Mesendoderm (in vitro differentiated cells): ENCODE measurements around the gene MAPK8IP2.
"Not testable (repeated sequence)": the region's sequence is repeated elsewhere in the genome, so short reads cannot be mapped to it uniquely, and the experiment has no call there.

ENCODE experiments used
- DNase-seq: peaks from one replicate; pipeline ENCODE4 v3.0.0; 2013
- H2AK5ac ChIP-seq: 2 replicates; pipeline ENCODE4 v1.6.1; 2013; ENCODE audit warnings: low read length, inconsistent platforms
- H2BK120ac ChIP-seq: 2 replicates; pipeline ENCODE4 v1.6.1; 2013; ENCODE audit warnings: low read depth, mild to moderate bottlenecking, low read length, moderate library complexity, mixed read lengths
- H2BK15ac ChIP-seq: replicated peaks from 2 replicates; pipeline ENCODE4 v1.6.1; 2013; ENCODE audit warnings: low read depth, mild to moderate bottlenecking, moderate library complexity
- H2BK5ac ChIP-seq: 2 replicates; pipeline ENCODE4 v1.6.1; 2013; ENCODE audit warnings: low read length, inconsistent platforms
- H3K18ac ChIP-seq: 2 replicates; pipeline ENCODE4 v1.6.1; 2013; ENCODE audit warnings: mild to moderate bottlenecking, low read length, mixed read lengths
- H3K23ac ChIP-seq: one replicate; pipeline ENCODE4 v1.6.1; 2013; ENCODE audit warnings: low read length
- H3K27ac ChIP-seq: 2 replicates; pipeline ENCODE4 v1.5.1; 2013; ENCODE audit warnings: low read depth, mild to moderate bottlenecking, inconsistent platforms, low read length, moderate library complexity
- H3K27me3 ChIP-seq: 2 replicates; pipeline ENCODE4 v1.6.1; 2013; ENCODE audit warnings: low read length, control low read depth, mild to moderate bottlenecking, inconsistent platforms; ENCODE audit not compliant: insufficient read depth, poor library complexity
- H3K36me3 ChIP-seq: 2 replicates; pipeline ENCODE4 v1.6.1; 2013; ENCODE audit warnings: low read length, inconsistent platforms; ENCODE audit not compliant: control insufficient read depth, insufficient read depth
- H3K4ac ChIP-seq: one replicate; pipeline ENCODE4 v1.6.1; 2013; ENCODE audit warnings: low read depth, mild to moderate bottlenecking, low read length, moderate library complexity
- H3K4me1 ChIP-seq: 2 replicates; pipeline ENCODE4 v1.6.1; 2013; ENCODE audit warnings: low read depth, low read length, inconsistent platforms; ENCODE audit not compliant: control insufficient read depth
- H3K4me2 ChIP-seq: 2 replicates; pipeline ENCODE4 v1.6.1; 2013; ENCODE audit warnings: low read length
- H3K4me3 ChIP-seq: 2 replicates; pipeline ENCODE4 v1.5.1; 2013; ENCODE audit warnings: mild to moderate bottlenecking, low read length
- H3K56ac ChIP-seq: one replicate; pipeline ENCODE4 v1.6.1; 2013; ENCODE audit warnings: low read length
- H3K79me1 ChIP-seq: 2 replicates; pipeline ENCODE4 v1.6.1; 2013; ENCODE audit warnings: low read length, inconsistent platforms
- H3K79me2 ChIP-seq: 2 replicates; pipeline ENCODE4 v1.6.1; 2013; ENCODE audit warnings: mild to moderate bottlenecking, low read length; ENCODE audit not compliant: control insufficient read depth, insufficient read depth
- H3K9ac ChIP-seq: 2 replicates; pipeline ENCODE4 v1.6.1; 2013; ENCODE audit warnings: low read length, inconsistent platforms
- H4K5ac ChIP-seq: one replicate; pipeline ENCODE4 v1.6.1; 2013; ENCODE audit warnings: low read length
- H4K8ac ChIP-seq: one replicate; pipeline ENCODE4 v1.6.1; 2013; ENCODE audit warnings: low read depth, mild to moderate bottlenecking, control low read depth, low read length, moderate library complexity
- WGBS: extraction: QIAGEN DNeasy Blood & Tissue Kit; methylation state at CpG from one replicate; pipeline ENCODE4 v1.1.7; 2013; ENCODE audit warnings: low lambda C conversion rate, missing lambda C conversion rate; ENCODE audit not compliant: insufficient coverage; ENCODE audit errors: extremely low coverage; 5-methylcytosine and 5-hydroxymethylcytosine counted together

Gene MAPK8IP2

DNA sequence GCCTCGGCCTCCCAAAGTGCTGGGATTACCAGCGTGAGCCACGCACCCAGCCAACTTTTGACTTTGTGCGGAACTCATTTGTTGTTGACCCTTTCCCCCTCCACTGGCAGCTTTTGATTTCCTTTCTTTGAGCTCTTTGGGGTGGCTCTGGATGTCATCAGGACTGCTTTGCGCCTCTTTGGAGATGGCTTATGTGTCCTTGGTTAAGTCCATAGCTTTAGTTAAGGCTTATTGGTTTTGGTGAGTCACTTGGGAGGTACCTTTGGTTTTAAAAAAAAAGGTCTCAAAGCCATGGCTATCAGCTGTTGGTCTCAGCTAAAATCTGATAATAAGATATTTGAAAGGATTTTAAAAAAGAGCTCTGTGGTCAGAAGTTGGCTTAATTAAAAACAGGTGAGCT, 32.5 kb downstream of the MAPK8IP2 start:
- Histone ChIP-seq H4K5ac (no peak overlapping the region), H3K23ac (no peak overlapping the region), H3K4me2 (no peak overlapping the region), H3K4me1 (no peaks in the 10 kb centered on the region), H2AK5ac (no peak overlapping the region), H2BK15ac (no peak overlapping the region), H3K9ac (no peak overlapping the region), H3K4ac (no peak overlapping the region), H3K27ac (no peak overlapping the region), H2BK120ac (no peak overlapping the region), H3K56ac (no peak overlapping the region), H3K36me3 (no peaks in the 10 kb centered on the region), H3K4me3 (no peak overlapping the region), H3K27me3 (no peaks in the 10 kb centered on the region), H3K79me1 (peaks cover 1% of the 10 kb centered on the region), H3K79me2 (no peaks in the 10 kb centered on the region), H3K18ac (no peak overlapping the region), H4K8ac (no peak overlapping the region), H2BK5ac (no peak overlapping the region)
- DNase-seq: no peak
- WGBS: no CpG with 5 or more reads among the region's 5 CpGs

DNA sequence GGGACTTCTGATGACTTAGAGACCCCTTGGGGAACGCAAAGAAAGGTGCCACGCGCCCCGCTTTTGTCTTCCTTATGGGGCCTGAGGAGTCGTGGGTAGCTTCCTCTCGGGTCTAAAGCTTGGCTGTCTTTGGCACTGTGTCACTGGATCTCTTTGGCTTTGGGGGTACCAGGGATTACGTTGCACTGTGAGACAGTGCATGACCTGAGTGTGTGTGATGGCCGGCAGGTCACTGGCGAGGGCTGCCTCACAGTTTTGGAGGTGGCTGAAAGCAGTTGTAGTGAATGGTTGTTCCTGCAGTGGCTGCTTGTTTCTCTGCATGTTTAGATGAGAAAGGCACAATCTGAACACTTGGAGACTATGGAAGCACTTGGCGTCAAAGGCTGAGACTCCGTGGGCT, 33.2 kb downstream of the MAPK8IP2 start:
- no CpG with 5 or more reads among the region's 11 CpGs for WGBS
- no peak for DNase-seq
- Histone ChIP-seq H4K8ac (no peak overlapping the region), H3K79me1 (peaks cover under 1% of the 10 kb centered on the region), H3K4ac (no peak overlapping the region), H2BK5ac (no peak overlapping the region), H3K23ac (no peak overlapping the region), H3K27me3 (no peaks in the 10 kb centered on the region), H3K4me3 (no peak overlapping the region), H3K27ac (no peak overlapping the region), H3K4me1 (no peaks in the 10 kb centered on the region), H2BK120ac (no peak overlapping the region), H3K9ac (no peak overlapping the region), H3K4me2 (no peak overlapping the region), H2AK5ac (no peak overlapping the region), H3K18ac (no peak overlapping the region), H3K36me3 (no peaks in the 10 kb centered on the region), H4K5ac (no peak overlapping the region), H2BK15ac (no peak overlapping the region), H3K56ac (no peak overlapping the region), H3K79me2 (no peaks in the 10 kb centered on the region)

DNA sequence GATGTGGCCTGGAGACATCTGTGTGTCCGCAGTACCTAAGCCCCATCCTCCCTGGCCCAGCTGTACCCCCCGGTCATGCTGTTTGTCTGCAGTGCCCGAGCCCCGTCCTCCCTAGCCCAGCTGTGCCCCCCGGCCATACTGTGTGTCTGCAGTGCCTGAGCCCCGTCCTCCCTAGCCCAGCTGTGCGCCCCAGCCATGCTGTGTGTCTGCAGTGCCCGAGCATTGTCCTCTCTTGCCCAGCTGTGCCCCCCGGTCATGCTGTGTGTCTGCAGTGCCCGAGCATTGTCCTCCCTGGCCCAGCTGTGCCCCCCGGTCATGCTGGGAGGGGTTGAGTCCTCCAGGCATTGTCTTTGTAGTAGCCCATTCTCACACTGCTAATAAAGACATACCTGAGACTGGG, 35.0 kb downstream of the MAPK8IP2 start:
- Histone ChIP-seq H3K79me2 (no peaks in the 10 kb centered on the region), H3K4me3 (no peak overlapping the region), H3K36me3 (no peaks in the 10 kb centered on the region), H2BK120ac (no peak overlapping the region), H3K23ac (no peak overlapping the region), H3K4ac (no peak overlapping the region), H3K56ac (no peak overlapping the region), H3K18ac (no peak overlapping the region), H2BK15ac (no peak overlapping the region), H2AK5ac (no peak overlapping the region), H4K5ac (no peak overlapping the region), H3K27ac (no peak overlapping the region), H2BK5ac (no peak overlapping the region), H4K8ac (no peak overlapping the region), H3K79me1 (no peaks in the 10 kb centered on the region), H3K4me2 (no peak overlapping the region), H3K9ac (no peak overlapping the region), H3K4me1 (no peaks in the 10 kb centered on the region), H3K27me3 (no peaks in the 10 kb centered on the region)
- WGBS: no CpG with 5 or more reads among the region's 11 CpGs
- DNase-seq: no peak

DNA sequence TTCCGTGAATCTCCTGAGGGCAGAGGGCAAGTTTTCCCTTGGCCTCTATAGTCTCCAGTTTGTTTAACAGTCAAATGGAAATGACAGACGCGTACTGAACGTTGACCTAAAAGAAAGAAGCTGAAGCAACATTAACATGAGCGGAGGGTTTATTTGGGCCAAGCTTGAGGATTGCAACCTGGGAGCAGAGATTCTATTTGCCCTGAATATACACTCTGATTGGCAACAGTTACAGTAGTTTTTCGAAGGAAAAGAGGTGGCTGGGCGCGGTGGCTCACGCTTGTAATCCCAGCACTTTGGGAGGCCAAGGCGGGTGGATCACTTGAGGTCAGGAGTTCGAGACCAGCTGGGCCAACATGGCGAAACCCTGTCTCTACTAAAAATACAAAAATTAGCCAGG, 39.7 kb downstream of the MAPK8IP2 start:
- H3K23ac ChIP-seq, H3K27me3 ChIP-seq, H3K4me2 ChIP-seq, H3K36me3 ChIP-seq, H3K79me1 ChIP-seq, DNase-seq, H2BK5ac ChIP-seq, H3K79me2 ChIP-seq, H2BK15ac ChIP-seq, H3K4me1 ChIP-seq, H2BK120ac ChIP-seq, H3K56ac ChIP-seq, H2AK5ac ChIP-seq, H3K18ac ChIP-seq, H4K8ac ChIP-seq, H3K4me3 ChIP-seq, H3K27ac ChIP-seq, H3K4ac ChIP-seq, H3K9ac ChIP-seq, H4K5ac ChIP-seq: not testable (repeated sequence)
- no CpG with 5 or more reads among the region's 12 CpGs for WGBS

DNA sequence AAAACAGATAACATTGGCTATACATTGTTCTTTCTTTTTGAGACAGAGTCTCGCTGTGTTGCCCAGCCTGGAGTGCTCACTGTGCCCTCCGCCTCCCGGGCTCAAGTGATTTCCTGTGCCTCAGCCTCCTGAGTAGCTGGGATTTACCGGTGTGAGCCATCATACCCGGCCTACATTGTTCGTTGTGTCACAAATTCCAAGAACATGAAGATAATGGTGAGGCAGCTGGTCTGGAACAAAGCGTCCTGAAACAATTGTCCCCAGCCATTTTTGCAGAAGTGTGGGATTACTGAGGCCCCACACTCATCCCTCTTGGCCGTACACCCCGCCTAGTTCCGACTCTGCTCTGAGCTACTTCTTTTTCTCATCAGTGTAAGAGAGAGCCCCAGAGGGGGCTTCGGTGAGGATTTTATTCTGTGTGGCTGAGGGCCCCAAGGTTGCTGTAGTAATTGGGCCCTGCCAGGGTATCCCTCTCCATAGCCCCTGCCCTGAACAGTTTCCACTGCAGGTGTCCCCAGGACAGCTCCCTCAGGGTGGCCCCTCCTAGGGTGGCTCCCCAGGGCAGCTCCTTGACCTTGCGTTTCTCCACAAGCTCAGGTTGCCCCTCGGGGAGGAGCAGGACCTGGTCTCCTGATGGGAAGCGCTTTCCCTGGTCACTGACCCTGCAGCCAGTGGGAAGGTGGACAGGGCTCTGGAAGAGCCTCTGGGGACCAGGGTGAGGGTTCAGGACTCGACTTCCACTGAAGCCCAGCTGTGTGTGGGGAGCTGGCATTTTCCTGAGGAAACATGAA, 40.5 kb downstream of the MAPK8IP2 start:
- H3K56ac ChIP-seq: no peak overlapping the region
- no peak overlapping the region for H3K23ac ChIP-seq
- H4K8ac ChIP-seq: no peak overlapping the region
- H3K36me3 ChIP-seq: no peaks in the 10 kb centered on the region
- no peak overlapping the region for H3K27ac ChIP-seq
- WGBS: no CpG with 5 or more reads among the region's 15 CpGs
- H3K4me2 ChIP-seq: no peak overlapping the region
- H3K9ac ChIP-seq: no peak overlapping the region
- no peak overlapping the region for H3K4me3 ChIP-seq
- H2AK5ac ChIP-seq: no peak overlapping the region
- no peaks in the 10 kb centered on the region for H3K79me2 ChIP-seq
- no peak overlapping the region for H2BK120ac ChIP-seq
- H2BK5ac ChIP-seq: no peak overlapping the region
- no peak overlapping the region for H3K18ac ChIP-seq
- no peak overlapping the region for H3K4ac ChIP-seq
- H4K5ac ChIP-seq: no peak overlapping the region
- H3K79me1 ChIP-seq: no peaks in the 10 kb centered on the region
- peaks cover 4% of the 10 kb centered on the region for H3K4me1 ChIP-seq
- H3K27me3 ChIP-seq: no peaks in the 10 kb centered on the region
- no peak overlapping the region for H2BK15ac ChIP-seq
- DNase-seq: no peak
